Neural crest cell (in vitro differentiated cells): ENCODE data around the gene PRKCQ. TPM values are rescaled to one million over a fixed set of nuclear protein-coding genes. Genes with fewer than 3 reads are reported as not detected.
"Not testable (repeated sequence)": the region's sequence is repeated elsewhere in the genome, so short reads cannot be mapped to it uniquely, and the experiment has no call there.

Experiments
- DNase-seq: peaks from one replicate; pipeline ENCODE4 v3.0.0; 2021; ENCODE audit warnings: low read depth, mixed read lengths, low spot score
- H3K27ac Mint-ChIP-seq: one replicate; pipeline ENCODE4 v1.8.0; 2021; ENCODE audit warnings: mild to moderate bottlenecking, mixed read lengths; ENCODE audit not compliant: unreplicated experiment
- H3K27me3 Mint-ChIP-seq: 2 replicates; pipeline ENCODE4 v1.8.0; 2021; ENCODE audit warnings: low read depth, mild to moderate bottlenecking, mixed read lengths
- H3K36me3 Mint-ChIP-seq: 2 replicates; pipeline ENCODE4 v1.8.0; 2021; ENCODE audit warnings: low read depth, mild to moderate bottlenecking, mixed read lengths
- H3K4me1 Mint-ChIP-seq: 2 replicates; pipeline ENCODE4 v1.8.0; 2021; ENCODE audit warnings: mixed read lengths
- H3K4me3 Mint-ChIP-seq: one replicate; pipeline ENCODE4 v1.8.0; 2021; ENCODE audit warnings: mild to moderate bottlenecking, mixed read lengths
- H3K9me3 Mint-ChIP-seq: 2 replicates; pipeline ENCODE4 v1.8.0; 2021; ENCODE audit warnings: mixed read lengths
- CTCF ChIP-seq: fragments of 200-600 bp; sonication (generic); conservative IDR thresholded peaks from 2 replicates; pipeline ENCODE4 v1.5.0; 2021; ENCODE audit warnings: antibody characterized with exemption, mild to moderate bottlenecking
- total RNA-seq: library from RNA; stranded (reverse); gene quantifications from 2 replicates; pipeline ENCODE4 v1.2.1, GENCODE V29; 2021

PRKCQ gene
- total RNA-seq, 1 donor from 2014 or later = 3.2 TPM

GRCh38 chr10:6589287-6590094 is 9.4 kb upstream of the PRKCQ start:
- no peaks in the 10 kb centered on the region for H3K4me1 Mint-ChIP-seq
- H3K9me3 Mint-ChIP-seq = no peaks in the 10 kb centered on the region
- TF ChIP-seq CTCF = no peak
- H3K27ac Mint-ChIP-seq = no peak overlapping the region
- peaks cover 3% of the 10 kb centered on the region for H3K36me3 Mint-ChIP-seq
- no peaks in the 10 kb centered on the region for H3K27me3 Mint-ChIP-seq
- no peak overlapping the region for H3K4me3 Mint-ChIP-seq
- DNase-seq = no peak

GRCh38 chr10:6588845-6589244 is 8.8 kb upstream of the PRKCQ start:
- no peak for DNase-seq
- no peak for TF ChIP-seq CTCF
- no peaks in the 10 kb centered on the region for H3K9me3 Mint-ChIP-seq
- H3K36me3 Mint-ChIP-seq = peaks cover 6% of the 10 kb centered on the region
- no peak overlapping the region for H3K4me3 Mint-ChIP-seq
- H3K4me1 Mint-ChIP-seq = no peaks in the 10 kb centered on the region
- no peaks in the 10 kb centered on the region for H3K27me3 Mint-ChIP-seq
- H3K27ac Mint-ChIP-seq = no peak overlapping the region

GRCh38 chr10:6588082-6588481 is 8.0 kb upstream of the PRKCQ start:
- DNase-seq = no peak
- no peak overlapping the region for H3K4me3 Mint-ChIP-seq
- H3K4me1 Mint-ChIP-seq = no peaks in the 10 kb centered on the region

DNA sequence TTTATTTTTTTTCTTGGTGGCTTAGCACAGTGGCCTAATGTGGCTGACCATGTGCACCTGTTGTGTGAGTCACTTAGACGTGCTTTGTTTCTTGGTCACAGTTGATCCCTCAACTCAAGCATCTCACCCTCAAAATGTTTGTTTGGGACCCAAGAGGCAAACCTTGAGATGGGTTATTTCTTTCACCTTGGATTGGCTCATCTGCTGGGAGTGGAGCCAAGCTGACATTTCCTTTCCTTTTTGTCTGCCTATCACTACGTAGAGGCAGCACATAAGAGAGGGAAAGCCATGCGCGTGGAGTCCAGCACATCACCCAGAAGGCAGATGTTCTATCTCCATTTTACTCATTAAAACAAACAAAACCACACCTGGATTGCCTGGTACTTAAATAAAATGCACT is 6.4 kb upstream of the PRKCQ start:
- Mint-ChIP-seq H3K27me3 (peaks cover 3% of the 10 kb centered on the region), H3K36me3 (peaks cover 8% of the 10 kb centered on the region), H3K9me3 (no peaks in the 10 kb centered on the region), H3K4me3 (no peak overlapping the region), H3K4me1 (peaks cover 7% of the 10 kb centered on the region), H3K27ac (no peak overlapping the region)
- no peak for TF ChIP-seq CTCF
- DNase-seq = no peak

More at GRCh38 chr10:6588082-6588481, 8.0 kb upstream of the PRKCQ start:
- TF ChIP-seq CTCF = no peak
- H3K27me3 Mint-ChIP-seq = no peaks in the 10 kb centered on the region
- H3K36me3 Mint-ChIP-seq = peaks cover 8% of the 10 kb centered on the region
- no peak overlapping the region for H3K27ac Mint-ChIP-seq
- no peaks in the 10 kb centered on the region for H3K9me3 Mint-ChIP-seq

GRCh38 chr10:6583447-6583846 is 3.4 kb upstream of the PRKCQ start:
- Mint-ChIP-seq H3K27me3 (peaks cover 23% of the 10 kb centered on the region), H3K36me3 (peaks cover 5% of the 10 kb centered on the region), H3K4me1 (peaks cover 28% of the 10 kb centered on the region), H3K9me3 (no peaks in the 10 kb centered on the region), H3K4me3 (peak overlapping the region; percentile 63), H3K27ac (no peak overlapping the region)
- TF ChIP-seq CTCF = no peak
- no peak for DNase-seq

- H3K27ac Mint-ChIP-seq, H3K9me3 Mint-ChIP-seq, H3K36me3 Mint-ChIP-seq, DNase-seq: not testable (repeated sequence)
- Mint-ChIP-seq H3K27me3 (peaks cover 29% of the 10 kb centered on the region), H3K4me1 (peaks cover 34% of the 10 kb centered on the region), H3K4me3 (peak overlapping the region; percentile 63)
Measured at GRCh38 chr10:6582913-6583312, 2.8 kb upstream of the PRKCQ start.
